HFF-Myc (cell line): Measurements from ENCODE around the gene ACTG1.

Source experiments
- DNase-seq: peaks from one replicate; pipeline ENCODE4 v3.0.0-alpha.2; 2011; ENCODE audit warnings: low read depth; ENCODE audit errors: extremely low read depth
- H3K4me3 ChIP-seq: replicated peaks from 2 replicates; pipeline ENCODE4 v1.5.1; 2011; ENCODE audit warnings: low read depth, mild to moderate bottlenecking, control low read depth, low read length
- TF ChIP-seq, protein P1 (sequence below): IDR thresholded peaks from 2 replicates; pipeline ENCODE4 v1.5.1; 2012; ENCODE audit warnings: mild to moderate bottlenecking, low read depth, low read length, control low read depth; ENCODE audit errors: missing control alignments

ACTG1 gene

DNA sequence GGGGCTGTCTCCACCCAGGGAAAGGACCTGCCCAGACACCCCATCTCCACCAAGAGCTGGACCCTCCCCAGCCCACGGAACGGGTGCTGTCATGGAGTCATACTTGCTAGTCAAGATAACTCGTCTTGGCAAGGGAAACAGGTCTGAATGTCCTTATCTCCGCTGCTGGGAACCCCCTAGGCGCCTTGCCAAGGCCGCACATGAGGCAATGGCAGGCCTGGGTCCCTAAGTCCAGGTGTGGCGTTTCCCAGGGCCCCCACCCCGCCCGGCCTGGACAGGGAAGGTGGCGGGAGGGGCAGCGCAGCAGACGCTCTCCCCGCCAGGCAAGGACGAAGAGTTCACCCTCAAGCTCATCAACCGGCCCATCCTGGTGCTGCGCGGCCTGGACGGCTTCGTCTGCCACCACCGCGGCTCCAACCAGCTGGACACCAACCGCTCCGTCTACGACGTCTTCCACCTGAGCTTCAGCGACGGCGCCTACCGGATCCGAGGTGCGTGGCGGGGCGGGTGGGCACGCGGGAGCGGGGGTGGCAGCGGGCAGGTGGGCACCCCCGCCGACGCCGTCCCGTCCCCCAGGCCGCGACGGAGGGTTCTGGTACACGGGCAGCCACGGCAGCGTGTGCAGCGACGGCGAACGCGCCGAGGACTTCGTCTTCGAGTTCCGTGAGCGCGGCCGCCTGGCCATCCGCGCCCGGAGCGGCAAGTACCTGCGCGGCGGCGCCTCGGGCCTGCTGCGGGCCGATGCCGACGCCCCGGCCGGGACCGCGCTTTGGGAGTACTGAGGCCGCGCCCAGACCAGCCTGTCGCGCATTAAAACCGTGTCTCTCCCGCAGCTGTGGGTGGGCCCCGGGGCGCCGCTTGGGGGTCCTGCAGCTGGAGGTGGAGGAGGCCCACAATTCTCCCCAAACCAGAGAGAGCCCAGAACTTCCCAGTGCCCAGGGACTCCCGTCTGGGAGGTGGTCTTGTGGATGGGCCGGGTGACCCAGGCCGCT is 24.0 kb upstream of the ACTG1 start:
- DNase-seq = no peak
- H3K4me3 ChIP-seq = no peak overlapping the region
- TF ChIP-seq, protein P1, sequence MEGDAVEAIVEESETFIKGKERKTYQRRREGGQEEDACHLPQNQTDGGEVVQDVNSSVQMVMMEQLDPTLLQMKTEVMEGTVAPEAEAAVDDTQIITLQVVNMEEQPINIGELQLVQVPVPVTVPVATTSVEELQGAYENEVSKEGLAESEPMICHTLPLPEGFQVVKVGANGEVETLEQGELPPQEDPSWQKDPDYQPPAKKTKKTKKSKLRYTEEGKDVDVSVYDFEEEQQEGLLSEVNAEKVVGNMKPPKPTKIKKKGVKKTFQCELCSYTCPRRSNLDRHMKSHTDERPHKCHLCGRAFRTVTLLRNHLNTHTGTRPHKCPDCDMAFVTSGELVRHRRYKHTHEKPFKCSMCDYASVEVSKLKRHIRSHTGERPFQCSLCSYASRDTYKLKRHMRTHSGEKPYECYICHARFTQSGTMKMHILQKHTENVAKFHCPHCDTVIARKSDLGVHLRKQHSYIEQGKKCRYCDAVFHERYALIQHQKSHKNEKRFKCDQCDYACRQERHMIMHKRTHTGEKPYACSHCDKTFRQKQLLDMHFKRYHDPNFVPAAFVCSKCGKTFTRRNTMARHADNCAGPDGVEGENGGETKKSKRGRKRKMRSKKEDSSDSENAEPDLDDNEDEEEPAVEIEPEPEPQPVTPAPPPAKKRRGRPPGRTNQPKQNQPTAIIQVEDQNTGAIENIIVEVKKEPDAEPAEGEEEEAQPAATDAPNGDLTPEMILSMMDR = no peak

DNA sequence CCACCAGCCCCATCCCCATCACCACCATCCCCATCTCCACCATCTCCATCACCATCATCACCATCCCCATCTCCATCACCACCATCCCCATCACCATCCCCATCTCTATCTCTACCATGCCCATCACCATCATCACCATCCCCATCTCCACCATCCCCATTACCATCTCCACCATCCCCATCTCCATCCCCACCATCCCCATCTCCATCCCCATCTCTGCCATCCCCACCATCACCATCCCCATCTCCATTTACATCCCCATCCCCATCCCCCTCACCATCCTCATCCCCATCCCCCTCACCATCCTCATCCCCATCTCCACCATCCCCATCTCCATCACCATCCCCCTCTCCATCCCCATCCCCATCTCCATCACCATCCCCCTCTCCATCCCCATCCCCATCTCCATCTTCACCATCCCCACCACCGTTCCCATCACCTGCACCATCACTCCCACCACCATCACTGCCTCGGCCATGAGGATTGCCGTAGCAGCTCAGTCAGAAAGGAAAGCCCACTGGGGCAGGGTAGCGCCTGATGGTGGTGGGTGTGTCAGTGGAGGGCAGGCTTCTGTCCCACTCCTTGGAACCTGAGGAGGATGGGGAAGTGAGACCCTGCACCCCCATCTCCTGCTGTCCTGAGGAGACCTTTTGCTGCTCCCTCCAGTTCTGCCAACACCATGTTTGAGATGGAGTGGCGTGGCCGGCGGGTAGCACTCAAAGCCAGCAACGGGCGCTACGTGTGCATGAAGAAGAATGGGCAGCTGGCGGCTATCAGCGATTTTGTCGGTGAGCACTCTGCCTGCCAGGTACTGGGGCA is 23.1 kb upstream of the ACTG1 start:
- DNase-seq = no peak
- H3K4me3 ChIP-seq = no peak overlapping the region
- TF ChIP-seq, protein P1 = no peak

DNA sequence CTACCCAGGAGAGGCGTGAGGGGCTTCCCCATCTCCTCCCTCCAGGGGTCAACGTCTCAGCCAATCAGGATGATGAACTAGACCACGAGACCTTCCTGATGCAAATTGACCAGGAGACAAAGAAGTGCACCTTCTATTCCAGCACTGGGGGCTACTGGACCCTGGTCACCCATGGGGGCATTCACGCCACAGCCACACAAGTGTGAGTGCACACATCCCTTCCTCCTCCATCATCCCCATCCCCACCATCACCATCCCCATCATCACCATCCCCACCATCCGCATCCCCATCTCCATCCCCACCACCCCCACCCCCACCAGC is 22.4 kb upstream of the ACTG1 start:
- DNase-seq = no peak
- TF ChIP-seq, protein P1 = no peak
- no peak overlapping the region for H3K4me3 ChIP-seq

DNA sequence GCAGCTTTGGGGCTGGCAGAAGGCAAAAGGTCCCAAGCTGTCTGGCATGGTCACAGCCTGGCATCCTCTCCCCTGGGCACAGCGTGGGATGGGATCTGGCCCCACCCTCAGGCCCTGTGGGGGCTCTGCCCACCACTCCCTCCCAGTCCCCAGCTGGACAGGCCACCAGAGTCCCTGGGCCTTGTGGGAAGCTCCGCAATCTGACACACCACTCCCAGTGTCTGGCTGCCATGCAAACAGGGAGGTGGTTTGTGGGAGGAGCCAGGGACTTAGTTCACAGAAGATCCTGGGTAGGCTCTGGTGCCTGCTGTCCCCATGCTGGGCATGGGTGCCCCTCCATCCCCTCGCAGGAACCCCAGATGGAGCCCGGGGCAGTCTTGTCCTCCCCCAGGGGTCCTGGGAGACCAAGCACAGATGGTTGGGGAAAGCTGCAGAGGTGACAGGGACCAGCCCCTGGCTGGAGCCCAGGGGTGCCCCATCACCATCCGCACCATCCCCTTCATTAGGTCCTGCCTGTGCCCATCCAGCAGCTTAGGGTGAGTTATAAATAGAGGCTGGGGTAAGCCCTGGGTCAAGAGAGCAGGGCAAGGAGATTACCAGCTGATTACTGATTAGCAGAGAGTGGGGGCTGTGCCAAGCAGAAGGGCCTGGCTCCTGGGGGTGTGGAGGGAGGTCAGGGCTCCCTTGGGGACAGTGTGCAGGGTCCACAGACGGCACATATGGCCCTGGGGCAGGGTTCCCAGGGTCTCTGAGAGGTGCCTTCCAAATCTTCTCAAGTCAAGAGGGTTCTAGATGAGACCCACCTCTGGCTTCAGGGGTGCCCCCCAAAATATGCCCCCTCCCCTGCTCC is 21.8 kb upstream of the ACTG1 start:
- TF ChIP-seq, protein P1 = no peak
- no peak for DNase-seq
- H3K4me3 ChIP-seq = no peak overlapping the region

DNA sequence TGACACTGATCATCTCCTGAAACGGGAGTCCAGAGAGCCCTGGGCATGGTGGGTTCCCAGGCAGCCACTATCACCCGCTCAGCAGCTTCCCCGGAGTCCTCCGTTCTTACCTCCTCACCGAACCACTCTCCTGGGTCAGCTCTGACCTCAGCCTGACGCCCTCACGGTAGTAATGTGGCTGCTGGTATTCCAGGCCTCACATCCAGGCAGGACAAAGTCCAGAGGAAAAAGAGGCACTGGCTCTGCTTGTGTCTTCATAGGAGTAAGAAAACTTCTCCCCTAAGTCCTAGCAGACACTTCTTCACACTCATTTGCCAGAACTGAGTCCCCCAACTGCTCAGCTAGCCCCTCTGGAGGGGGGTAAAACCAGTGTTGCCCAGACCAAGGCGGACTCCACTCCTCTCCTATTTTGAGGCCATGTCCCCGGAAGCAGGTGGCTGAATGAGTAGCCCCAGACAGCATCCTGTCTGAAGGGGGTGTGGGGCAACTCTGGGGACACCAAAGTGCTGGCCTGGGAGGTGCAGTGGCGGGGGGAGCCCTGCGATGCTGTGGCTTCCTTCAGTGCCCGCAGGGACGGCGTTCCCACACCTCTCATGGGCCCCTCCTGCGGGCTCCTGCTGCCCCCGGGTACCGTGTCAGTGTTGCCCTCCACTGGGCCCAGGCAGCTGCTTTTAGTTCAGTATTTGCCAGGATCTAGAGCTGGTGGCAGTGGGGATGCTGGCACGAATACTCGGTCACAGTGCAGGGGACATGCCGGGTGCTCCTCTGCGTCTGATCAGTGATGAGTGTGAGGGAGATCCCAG is 20.9 kb upstream of the ACTG1 start:
- DNase-seq = no peak
- H3K4me3 ChIP-seq = no peak overlapping the region
- TF ChIP-seq, protein P1 = no peak
